AG09309 (cell line): ENCODE results near the gene ZNF236.

ENCODE experiments used
- DNase-seq: peaks from one replicate; pipeline ENCODE4 v3.0.0-alpha.2; 2010; ENCODE audit warnings: low read depth
- H3K4me3 ChIP-seq: 2 replicates; pipeline ENCODE4 v1.5.1; 2011; ENCODE audit warnings: mild to moderate bottlenecking, low read depth, low read length, moderate library complexity; ENCODE audit not compliant: control insufficient read depth
- TF ChIP-seq, protein P1 (sequence below): IDR thresholded peaks from 2 replicates; pipeline ENCODE4 v1.5.1; 2011; ENCODE audit warnings: mild to moderate bottlenecking, low read depth, low read length, inconsistent platforms; ENCODE audit not compliant: insufficient read depth, control insufficient read depth; ENCODE audit errors: missing control alignments

The ZNF236 gene

GRCh38 chr18:76923485-76924085, 101.2 kb downstream of the ZNF236 start:
- no peak overlapping the region for H3K4me3 ChIP-seq
- DNase-seq, result no peak
- TF ChIP-seq, protein P1, sequence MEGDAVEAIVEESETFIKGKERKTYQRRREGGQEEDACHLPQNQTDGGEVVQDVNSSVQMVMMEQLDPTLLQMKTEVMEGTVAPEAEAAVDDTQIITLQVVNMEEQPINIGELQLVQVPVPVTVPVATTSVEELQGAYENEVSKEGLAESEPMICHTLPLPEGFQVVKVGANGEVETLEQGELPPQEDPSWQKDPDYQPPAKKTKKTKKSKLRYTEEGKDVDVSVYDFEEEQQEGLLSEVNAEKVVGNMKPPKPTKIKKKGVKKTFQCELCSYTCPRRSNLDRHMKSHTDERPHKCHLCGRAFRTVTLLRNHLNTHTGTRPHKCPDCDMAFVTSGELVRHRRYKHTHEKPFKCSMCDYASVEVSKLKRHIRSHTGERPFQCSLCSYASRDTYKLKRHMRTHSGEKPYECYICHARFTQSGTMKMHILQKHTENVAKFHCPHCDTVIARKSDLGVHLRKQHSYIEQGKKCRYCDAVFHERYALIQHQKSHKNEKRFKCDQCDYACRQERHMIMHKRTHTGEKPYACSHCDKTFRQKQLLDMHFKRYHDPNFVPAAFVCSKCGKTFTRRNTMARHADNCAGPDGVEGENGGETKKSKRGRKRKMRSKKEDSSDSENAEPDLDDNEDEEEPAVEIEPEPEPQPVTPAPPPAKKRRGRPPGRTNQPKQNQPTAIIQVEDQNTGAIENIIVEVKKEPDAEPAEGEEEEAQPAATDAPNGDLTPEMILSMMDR, result peak; percentile 33

GRCh38 chr18:76925501-76925900, 103.1 kb downstream of the ZNF236 start:
- no peak overlapping the region for H3K4me3 ChIP-seq
- TF ChIP-seq, protein P1, result no peak
- DNase-seq, result no peak

GRCh38 chr18:76927223-76927725, 104.9 kb downstream of the ZNF236 start:
- H3K4me3 ChIP-seq, result no peak overlapping the region
- TF ChIP-seq, protein P1, result no peak
- DNase-seq, result no peak

DNA sequence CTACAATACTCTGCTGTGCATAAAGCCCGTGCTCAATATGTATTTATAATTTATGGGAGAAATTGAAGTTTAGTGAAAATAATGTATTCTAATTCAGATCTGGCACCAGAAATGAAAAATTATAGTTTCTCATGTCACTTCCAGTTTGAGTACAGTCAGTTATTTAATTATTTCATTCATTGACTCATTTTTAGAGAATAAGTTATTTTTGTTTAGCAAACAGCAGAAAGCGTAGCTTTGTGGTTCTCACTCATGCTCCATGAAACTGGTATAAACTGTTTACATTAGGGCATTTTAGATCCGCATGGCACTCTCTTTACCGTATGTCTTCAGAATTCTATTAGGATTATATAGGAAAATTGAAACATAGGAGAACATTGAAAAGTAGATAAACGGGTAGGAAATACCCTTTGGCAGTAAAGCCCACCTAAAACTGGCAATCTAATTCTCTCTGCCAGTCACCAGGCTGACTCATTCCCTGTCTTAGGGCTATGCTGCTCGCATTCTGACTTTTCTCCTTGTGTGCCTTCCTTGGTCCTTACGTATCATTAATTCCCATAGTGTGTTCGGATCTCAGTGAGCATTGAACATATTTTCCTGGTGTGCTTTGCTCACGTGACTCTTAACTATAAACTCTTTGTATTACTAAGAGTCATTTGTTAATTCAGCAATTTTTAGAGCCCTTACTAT, 106.0 kb downstream of the ZNF236 start:
- DNase-seq, result no peak
- TF ChIP-seq, protein P1, result no peak
- no peak overlapping the region for H3K4me3 ChIP-seq

DNA sequence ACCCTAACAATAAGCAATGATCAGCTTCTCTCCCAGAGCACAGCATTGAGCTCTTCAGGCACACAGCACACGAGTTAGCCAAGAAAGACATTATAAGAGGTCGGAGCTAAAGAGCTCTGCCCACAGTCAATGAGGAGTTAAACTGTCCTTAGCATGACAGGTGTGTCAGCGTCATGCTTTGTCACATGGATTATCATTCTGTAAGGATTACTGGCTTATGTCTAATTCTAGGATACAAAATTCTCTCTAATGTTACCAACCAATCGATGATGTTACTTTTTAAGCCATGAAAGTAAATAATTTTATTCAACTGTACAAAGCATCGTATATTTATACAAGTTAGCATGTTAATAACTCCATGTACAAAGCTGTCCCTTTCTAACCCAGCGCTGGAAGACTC, 108.8 kb downstream of the ZNF236 start:
- TF ChIP-seq, protein P1, result no peak
- DNase-seq, result no peak
- no peak overlapping the region for H3K4me3 ChIP-seq

DNA sequence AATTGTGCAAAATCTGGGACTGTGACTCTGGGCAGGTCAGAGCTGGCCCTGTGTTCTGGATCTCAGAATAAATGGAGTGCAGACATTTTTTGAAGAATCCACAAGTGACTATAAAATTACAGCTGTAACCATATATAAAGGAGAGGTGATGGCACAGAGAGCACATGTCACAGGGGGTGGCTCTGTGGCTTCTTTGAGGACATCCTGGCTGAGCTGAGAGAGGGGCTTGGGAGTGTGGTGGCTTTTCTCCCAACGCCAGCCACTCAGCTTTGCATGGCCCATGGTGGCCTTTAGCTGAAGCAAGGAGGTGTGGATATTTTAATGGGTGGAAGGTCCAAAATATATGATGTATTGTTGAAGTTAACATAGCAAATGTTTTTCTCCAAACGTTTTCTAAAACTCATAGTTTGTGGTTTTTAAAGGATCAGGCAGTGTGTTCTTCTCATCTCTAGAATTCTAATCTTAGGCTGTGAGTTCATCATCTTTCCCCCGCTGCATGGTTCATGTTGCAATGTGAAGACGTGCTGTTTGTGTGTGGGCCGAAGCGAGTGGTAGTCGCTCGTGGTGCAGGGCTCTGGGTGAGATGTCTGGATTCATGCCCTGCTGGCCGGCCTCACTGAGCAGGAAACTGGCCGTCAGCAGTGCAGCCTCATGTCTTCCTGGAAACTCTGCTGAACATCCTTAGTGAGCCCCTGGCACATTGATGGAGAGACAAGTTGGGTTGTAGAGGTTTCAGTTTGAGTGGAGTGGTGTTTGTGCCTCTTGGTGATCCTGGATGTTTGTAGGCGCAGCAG, 109.9 kb downstream of the ZNF236 start:
- DNase-seq, result peak; percentile 50
- TF ChIP-seq, protein P1, result no peak
- no peak overlapping the region for H3K4me3 ChIP-seq
